Erythroblast (primary cell): ENCODE measurements around the gene GEMIN5.

ENCODE experiments used
- GATA1 ChIP-seq: IDR thresholded peaks from 2 replicates; pipeline ENCODE4 v1.6.1; 2011; ENCODE audit warnings: low read depth, mild to moderate bottlenecking, control low read depth, low read length, moderate library complexity
- POLR2A ChIP-seq: IDR thresholded peaks from 2 replicates; pipeline ENCODE4 v1.6.1; 2011; ENCODE audit warnings: mild to moderate bottlenecking, low read length

DNA sequence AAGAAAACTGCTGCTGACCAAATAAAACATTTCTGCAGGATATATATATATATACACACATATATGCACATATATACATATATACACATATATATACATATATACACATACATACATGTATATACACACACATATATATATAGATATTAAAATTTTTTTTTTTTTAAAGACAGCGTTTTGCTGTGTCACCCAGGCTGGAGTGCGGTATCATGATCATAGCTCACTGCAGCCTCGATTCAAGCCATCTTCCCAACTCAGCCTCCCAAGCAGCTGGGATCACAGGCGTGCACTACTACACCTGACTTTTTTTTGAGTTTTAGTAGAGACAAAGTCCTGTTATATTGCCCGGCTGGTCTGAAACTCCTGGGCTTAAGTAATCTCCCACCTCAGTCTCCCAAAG lies 5.5 kb upstream of the GEMIN5 start:
- TF ChIP-seq POLR2A: no peak
- no peak for TF ChIP-seq GATA1
